ENCODE results near the gene NUP88.
A peak's percentile ranks its signal among the peaks of the same experiment; 100 is the strongest.

The NUP88 gene

GRCh38 chr17:5419959-5420653 lies 644 bp upstream of the NUP88 start, which contains the start of gene RPAIN:
Gene RPAIN, plus strand, starts transcription at chr17:5420182. Its CDS starts 29 bp downstream, at chr17:5420211.
- peak; percentile 70 to 74 (median 71) for DNase-seq (ENCODE audit: low read depth in 3 of 3)

GRCh38 chr17:5418858-5419355 lies 555 bp downstream of the NUP88 start:
- peak; percentile 21 to 51 (median 33) for DNase-seq (ENCODE audit: low read depth in 3 of 3)

GRCh38 chr17:5416901-5417300 lies 2.6 kb downstream of the NUP88 start:
- no peak for DNase-seq (ENCODE audit: low read depth in 3 of 3)

DNA sequence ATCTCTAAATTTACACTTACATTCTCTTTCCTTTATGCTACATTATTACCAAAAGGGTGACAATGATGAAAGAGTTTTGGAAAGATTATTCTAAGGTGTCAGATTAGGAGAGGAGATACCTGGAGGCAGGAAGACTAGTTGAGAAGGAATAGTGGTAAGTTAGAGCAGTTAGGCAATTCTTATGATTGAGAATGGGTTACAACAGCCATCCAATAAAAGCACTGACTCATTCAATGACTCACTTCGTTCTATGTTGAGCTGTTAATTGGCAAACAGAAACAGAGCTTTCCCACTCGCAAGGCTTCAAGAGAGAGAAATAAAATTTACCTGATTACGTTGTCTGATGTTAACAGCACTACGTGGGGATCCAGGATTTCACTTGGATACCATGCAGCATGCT lies 5.8 kb downstream of the NUP88 start:
- no peak for DNase-seq (ENCODE audit: low read depth in 3 of 3)

DNA sequence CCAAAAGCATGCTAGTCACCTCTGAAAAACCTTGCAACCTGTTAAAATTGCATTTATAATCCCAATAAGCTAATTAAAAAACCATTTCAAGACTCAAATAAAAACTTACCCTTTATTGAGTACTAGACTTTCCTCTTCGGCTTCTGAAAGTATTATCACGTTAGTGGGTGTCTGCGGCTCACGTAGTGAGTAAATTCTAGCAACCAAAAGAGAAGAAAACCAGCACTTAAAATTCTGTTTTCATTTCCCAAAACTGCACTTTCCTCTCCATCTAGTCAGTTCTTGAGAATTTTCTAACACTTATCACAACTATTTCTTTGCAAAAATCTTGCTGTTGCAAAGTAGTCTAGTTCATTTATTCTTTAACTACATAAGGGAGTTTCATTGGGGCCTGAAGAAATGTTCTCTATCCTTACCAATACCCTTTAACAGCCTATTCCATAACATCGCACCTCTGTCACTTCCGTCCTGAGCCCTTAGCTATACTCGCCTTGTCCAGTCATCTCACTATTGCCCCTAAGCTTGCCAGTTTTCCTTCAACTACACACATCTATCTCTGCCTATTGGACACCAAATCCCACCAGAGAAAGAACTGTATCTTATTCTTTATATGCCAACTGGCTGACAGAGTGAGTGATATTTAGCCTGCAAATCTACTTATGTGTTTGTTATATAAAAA lies 8.7 kb downstream of the NUP88 start:
- no peak for DNase-seq (ENCODE audit: low read depth in 3 of 3)

DNA sequence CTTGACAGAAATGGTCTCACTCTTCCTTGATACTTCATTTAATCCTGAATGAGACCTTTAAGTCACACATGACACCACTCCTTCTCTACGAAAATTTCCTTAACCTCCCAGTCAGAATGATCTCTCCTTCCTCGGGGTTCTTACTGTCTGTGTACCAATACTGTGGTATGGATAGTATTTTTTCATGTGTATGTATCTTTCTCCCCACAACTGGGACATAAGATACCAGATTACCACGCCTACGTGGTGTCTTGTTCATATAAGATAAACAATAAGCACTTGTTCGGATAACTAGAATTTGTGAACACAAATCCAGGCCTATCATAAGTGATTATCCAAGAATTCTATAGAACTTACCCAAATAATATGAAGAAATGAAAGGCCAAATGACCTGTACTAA lies 11.3 kb downstream of the NUP88 start:
- no peak for DNase-seq (ENCODE audit: low read depth in 3 of 3)

GRCh38 chr17:5405400-5405799 lies 14.1 kb downstream of the NUP88 start:
- DNase-seq (ENCODE audit: low read depth in 3 of 3): no peak

- no peak for DNase-seq (ENCODE audit: low read depth in 3 of 3)
Observed at GRCh38 chr17:5399767-5400166, 19.7 kb downstream of the NUP88 start.

GRCh38 chr17:5396612-5397011 lies 22.9 kb downstream of the NUP88 start:
- no peak for DNase-seq (ENCODE audit: low read depth in 3 of 3)

- DNase-seq (ENCODE audit: low read depth in 3 of 3): no peak
Observed at GRCh38 chr17:5391678-5392077, 27.8 kb downstream of the NUP88 start.

- DNase-seq (ENCODE audit: low read depth in 3 of 3): no peak
Observed at GRCh38 chr17:5381542-5381941, 37.9 kb downstream of the NUP88 start.

GRCh38 chr17:5380491-5381135 lies 38.8 kb downstream of the NUP88 start:
- no peak for DNase-seq (ENCODE audit: low read depth in 3 of 3)

- DNase-seq (ENCODE audit: low read depth in 3 of 3): no peak
Observed at GRCh38 chr17:5379351-5380107, 39.9 kb downstream of the NUP88 start.

GRCh38 chr17:5378566-5379207 lies 40.8 kb downstream of the NUP88 start:
- DNase-seq (ENCODE audit: low read depth in 3 of 3): no peak

- no peak for DNase-seq (ENCODE audit: low read depth in 3 of 3)
Observed at GRCh38 chr17:5373112-5373511, 46.4 kb downstream of the NUP88 start.

DNA sequence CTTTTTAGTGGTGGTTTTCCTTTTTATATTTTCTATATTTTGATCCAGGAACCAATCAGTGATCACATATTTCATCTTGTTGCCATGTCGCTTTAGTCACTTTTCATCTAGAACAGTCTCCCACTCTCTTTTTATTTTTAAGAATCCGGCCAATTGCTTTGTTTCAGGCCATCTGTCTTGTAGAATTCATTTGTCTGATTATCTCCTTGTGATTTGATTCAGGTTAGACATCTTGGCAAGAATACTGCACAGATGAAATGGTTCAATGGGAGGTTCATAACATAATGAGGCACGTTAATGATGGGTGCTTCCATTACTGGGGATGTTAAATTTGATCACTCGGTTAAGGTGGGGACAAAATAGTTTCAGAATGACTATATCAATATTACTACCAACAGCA lies 49.1 kb downstream of the NUP88 start:
- DNase-seq (ENCODE audit: low read depth in 3 of 3): no peak

DNA sequence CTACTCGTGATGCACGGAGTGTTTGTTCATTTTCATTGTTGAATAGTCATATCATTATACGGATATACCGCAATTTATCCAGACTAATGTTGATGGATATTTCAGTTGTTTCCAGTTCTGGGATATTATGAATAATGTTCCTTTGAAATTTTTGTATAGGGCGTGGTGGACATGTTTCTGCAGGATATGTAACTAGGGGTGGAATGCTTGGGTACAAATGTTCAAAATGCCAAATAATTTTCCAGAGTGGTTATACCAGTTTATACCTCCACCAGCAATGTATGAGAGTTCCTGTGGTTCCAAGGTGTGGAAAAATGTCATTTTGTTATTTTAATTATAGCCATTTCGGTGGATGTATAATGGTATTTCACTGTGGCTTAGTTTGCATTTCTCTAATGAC lies 53.6 kb downstream of the NUP88 start:
- no peak for DNase-seq (ENCODE audit: low read depth in 3 of 3)

GRCh38 chr17:5364696-5365095 lies 54.8 kb downstream of the NUP88 start:
- no peak for DNase-seq (ENCODE audit: low read depth in 3 of 3)

DNA sequence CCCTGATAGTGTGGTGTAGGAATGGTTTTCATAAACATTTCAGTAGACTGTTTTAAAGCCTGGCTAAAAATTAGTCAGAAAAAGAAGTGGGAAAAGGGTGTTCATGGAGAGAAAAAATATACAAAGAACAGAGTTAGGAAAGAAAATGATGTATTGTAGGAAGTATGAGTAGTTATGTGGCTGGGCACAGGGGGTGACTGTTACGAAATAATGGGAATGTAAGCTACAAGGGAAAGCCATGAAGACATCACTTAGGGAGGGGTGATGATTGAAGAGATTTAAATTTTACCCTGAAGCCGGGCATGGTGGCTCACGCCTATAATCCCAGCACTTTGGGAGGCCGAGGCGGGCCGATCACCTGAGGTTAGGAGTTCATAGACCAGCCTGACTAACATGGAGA lies 55.3 kb downstream of the NUP88 start:
- DNase-seq (ENCODE audit: low read depth in 3 of 3): no peak

GRCh38 chr17:5362162-5362811 lies 57.2 kb downstream of the NUP88 start:
- no peak for DNase-seq (ENCODE audit: low read depth in 3 of 3)

- no peak for DNase-seq (ENCODE audit: low read depth in 3 of 3)
Observed at GRCh38 chr17:5361426-5361825, 58.0 kb downstream of the NUP88 start.
